ENCODE results near the gene TLCD1.
"Not testable (repeated sequence)": the region's sequence is repeated elsewhere in the genome, so short reads cannot be mapped to it uniquely, and the experiment has no call there.

TLCD1 gene

DNA sequence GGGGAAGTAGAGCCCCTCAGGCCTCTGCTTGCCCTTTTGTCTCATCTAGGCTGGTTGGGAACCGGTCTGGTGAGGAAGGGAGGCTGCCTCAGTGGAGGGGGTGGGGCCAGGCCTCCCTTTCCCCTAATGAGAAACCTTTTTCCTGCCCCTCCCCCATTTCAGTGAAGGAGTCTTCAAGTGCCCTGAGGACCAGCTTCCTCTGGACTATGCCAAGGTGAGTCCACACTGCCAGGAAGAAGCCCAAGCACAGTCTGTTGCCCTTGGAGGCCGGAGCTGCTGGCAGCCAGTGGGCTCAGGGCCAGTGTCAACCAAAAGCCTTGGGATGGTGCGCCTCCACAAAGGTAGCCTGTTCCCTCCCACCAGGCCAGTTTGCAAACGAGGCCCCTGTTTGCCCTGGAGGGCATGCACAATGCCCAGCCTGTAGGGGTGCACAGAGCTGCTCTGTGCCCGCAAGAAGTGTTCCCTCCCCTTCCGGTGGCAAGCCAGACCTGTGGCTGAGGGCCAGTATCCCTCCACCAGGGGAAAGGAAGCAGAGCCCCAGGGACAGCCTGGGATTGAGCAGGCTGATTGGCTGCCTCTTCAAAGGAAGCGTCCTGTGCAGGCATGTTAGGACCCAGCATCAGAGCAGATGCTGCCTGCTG is 21.1 kb upstream of the TLCD1 start:
- no peak for DNase-seq

DNA sequence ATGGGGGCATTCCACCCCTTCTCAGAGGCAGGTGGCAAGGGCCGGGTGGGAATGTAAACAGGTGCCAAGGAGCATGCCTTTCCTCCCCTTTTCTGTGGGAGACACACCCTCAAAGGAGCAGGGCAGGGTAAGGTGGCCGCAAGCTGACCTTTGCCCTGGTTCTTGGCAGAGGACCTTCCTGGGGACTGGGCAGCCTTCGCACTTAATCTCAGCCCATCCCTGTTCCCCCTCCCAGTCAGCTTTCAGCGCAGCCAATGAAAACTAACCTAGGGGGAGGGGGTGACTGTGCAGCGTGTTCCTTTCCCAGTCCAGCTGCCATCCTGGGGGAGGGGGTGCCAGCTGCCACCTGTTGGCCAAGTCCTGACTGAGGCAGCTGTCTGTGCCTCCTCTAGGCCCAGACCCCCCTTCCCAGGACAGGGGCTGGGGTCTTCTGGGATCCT is 20.6 kb upstream of the TLCD1 start:
- no peak for DNase-seq

- no peak for DNase-seq
These were observed 19.9 kb upstream of the TLCD1 start for GRCh38 chr17:28745786-28746411.

DNA sequence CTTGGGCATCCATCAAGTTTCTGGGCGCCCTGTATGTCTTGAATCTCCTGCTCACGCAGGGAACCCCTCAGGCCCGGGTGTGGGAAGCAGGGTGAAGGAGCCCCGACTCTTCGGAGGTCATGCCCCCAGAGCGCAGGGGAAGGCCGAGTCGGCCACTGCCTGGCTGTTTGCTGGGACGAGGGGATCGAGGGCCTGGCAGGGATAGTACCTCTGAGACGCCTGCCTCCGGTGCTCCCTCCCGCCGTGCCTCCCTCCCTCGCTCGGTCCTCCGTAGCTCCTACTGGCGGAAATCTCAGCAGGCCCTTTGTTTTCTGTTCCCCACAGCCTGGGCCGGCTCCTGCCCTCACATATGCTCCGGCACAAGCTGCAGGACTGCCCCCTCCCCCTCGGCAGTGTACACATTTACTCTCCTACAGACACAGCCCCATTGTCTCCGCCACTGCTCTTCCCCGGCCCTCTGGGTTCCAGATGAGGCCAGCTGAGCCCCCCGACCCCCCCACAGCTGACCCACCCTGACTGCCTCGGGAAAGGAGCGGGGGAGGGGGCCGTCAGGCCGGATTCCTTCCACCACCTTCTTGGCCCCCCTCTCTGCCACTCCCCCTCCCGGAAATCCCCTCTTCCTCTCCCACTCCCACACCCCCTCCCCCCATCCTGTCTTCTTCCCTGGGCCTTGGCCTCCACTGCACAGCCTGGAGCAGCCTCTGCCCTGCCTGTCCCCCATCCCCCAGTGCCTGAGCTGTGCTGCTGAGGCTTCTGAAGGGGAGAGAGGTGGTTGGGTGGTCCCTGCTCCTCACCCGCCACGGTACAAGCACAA is 19.1 kb upstream of the TLCD1 start:
- DNase-seq: peak in 3 of 4 experiments; percentile 25 to 49 (median 40)

GRCh38 chr17:28744104-28744971 is 18.3 kb upstream of the TLCD1 start:
- DNase-seq: peak; percentile 37 to 70 (median 58)

DNA sequence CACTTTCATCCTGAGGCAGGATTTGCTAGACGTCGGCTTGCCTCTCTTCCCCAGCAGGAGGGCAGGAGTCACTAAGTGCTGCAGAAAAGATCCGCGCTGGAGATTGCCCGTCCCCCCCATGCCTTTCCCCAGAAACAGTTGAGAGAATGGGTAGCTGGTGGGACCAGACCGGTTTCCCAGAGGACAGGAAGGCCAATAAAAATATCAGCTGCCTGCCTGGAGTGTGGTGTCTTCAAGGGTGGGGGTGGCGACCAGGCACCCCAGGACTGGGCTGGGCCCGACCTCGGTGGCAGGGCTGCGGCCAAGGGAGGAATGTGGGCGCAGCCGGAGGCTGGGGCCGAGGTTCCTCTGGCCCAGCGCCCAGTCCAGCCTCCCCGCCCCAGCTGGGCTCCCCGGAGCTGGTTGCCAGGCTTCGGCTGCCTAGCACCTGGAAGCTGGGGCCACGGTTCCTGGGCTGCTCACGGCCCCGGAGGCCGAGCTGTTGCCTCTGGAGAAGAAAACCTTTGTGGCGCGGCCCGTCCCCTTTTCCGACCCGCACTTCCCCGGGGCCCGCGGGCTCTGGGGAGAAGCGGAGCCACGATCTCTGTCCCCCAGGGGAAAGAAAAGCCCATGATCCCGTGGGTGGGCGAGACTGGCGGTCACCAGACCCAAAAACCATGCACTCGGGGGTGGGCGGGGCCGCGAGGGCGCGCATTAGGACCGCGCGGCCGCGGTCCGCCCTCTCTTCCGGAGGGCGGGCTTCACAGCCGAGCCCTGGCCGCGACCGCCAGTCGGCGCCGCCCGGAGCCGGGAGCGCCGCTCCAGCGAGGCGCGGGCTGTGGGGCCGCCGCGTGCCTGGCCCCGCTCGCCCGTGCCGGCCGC is 17.4 kb upstream of the TLCD1 start, which contains the start of gene TRAF4:
TRAF4 (plus strand) TSS at position 769 of the 861 bp plus-strand sequence. CDS start 102 bp downstream, outside the sequence.
- peak; percentile 93 to 97 (median 94) for DNase-seq

DNA sequence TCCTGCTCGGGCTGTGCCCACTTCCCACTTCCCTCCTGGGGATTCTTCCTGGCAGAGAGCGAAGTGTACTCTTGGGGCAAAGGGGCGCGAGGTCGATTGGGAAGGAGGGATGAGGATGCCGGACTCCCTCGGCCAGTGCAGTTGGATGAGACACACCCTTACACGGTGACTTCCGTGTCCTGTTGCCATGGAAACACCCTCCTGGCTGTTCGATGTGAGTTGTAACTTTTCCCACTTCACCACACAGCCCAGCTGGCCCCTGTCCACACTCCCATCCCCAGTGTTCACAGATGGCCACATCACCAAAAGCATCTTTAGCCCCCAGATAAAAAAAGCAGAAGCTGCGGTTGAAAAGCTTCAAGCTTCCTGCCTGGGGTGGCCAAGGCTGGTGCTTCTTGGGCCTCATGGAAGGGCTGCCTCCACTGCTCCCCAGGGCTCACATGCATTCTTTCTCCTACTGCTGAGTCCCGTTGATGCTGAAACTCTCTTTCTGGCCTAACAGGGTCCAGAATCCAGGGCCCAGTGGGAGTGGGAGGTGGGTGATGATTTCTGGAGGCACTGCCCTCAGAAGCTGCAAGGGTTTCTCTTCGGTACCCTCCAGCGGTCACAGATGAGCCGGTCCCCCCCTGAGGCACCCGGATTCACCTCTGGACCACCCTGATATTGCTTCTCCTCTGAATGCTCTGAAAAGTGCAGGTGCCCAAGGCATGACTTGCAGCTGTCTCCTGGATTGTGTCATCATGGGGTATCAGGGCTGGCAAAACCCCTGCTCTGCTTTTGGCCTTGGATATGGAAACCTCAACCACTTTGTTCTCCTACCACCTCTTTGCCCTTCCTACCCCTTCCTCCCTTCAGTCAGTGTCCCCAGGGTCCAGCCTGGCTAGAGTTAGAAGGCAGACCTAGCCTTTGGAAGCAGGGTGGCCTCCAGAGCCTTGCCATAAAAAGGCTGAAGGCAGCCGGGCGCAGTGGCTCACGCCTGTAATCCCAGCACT is 15.6 kb upstream of the TLCD1 start:
- DNase-seq: peak; percentile 74 to 83 (median 80)

DNA sequence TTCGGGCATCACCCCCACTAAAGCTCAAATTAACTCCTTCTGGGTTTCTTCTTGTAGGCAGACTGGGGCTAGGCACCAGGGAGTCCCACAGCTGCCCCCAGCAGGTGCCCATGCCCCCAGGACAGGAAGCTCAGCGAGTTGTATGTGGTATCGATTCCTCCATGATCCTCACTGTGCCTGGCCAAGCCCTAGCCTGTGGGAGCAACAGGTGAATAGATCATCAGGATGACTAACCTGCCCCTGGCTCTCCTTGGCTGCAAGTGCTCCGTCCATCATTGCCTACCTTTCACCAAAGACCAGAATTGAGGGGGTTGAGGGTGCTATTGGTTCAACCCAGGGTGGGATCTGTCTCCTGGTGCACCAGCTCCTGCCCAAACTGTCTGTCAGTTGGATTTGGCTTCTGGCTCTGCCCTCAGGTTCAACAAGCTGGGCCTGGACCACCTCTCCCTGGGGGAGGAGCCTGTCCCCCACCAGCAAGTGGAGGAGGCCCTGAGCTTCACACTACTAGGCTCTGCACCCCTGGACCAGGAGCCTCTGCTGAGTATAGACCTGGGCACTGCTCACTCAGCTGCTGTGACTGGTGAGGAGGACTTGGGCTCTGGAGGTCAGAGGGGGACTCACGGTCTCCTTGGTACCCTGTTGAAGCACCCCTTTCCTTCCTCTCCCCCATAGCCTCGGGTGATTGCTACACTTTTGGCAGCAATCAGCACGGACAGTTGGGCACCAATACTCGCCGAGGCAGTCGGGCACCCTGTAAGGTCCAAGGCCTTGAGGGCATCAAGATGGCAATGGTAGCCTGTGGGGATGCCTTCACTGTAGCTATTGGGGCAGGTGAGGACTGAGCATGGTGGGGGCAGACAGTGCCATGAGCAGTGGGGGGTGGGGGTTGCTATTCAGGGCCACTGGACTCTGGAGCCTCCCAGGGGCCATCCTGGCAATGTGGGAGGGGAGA is 14.6 kb upstream of the TLCD1 start:
- DNase-seq: no peak

GRCh38 chr17:28738680-28739384 is 12.8 kb upstream of the TLCD1 start:
- no peak for DNase-seq

DNA sequence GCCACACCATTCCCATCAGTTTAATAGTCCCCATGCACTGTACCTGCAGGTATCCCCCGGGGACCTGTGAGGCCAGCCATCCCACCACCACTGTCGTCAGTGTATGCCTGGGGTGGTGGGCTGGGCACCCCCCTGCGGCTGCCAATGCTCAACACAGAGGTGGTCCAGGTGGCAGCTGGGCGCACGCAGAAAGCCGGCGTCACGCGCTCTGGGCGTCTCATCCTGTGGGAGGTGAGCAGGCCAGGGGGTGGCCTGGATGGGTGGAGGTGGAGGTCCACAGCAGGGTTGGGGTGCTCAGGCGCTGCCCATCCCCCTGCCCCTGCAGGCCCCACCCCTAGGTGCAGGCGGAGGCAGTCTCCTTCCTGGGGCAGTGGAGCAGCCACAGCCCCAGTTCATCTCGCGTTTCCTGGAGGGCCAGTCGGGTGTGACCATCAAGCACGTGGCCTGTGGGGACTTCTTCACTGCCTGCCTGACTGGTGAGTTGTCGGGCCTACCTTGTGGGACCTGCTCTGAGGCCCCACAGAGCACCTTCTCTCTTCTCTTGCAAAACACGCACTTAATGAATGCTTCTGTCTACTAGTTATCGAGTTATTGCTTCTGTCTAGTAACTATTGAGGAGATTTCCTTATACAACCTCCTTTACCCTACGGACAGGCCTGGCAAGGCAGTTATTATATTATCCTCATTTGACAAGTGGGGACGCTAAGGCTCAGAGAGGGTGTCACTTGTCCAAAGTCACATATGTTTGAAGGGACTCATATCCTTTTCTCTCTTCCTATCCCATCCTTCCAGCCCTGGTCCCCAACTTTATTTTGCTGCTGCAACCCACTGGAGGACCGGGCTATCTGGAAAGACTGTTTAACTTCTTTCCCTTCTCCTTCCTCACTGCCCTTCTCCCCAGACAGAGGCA is 12.0 kb upstream of the TLCD1 start:
- DNase-seq: no peak

GRCh38 chr17:28737316-28737715 is 11.3 kb upstream of the TLCD1 start:
- DNase-seq: no peak

DNA sequence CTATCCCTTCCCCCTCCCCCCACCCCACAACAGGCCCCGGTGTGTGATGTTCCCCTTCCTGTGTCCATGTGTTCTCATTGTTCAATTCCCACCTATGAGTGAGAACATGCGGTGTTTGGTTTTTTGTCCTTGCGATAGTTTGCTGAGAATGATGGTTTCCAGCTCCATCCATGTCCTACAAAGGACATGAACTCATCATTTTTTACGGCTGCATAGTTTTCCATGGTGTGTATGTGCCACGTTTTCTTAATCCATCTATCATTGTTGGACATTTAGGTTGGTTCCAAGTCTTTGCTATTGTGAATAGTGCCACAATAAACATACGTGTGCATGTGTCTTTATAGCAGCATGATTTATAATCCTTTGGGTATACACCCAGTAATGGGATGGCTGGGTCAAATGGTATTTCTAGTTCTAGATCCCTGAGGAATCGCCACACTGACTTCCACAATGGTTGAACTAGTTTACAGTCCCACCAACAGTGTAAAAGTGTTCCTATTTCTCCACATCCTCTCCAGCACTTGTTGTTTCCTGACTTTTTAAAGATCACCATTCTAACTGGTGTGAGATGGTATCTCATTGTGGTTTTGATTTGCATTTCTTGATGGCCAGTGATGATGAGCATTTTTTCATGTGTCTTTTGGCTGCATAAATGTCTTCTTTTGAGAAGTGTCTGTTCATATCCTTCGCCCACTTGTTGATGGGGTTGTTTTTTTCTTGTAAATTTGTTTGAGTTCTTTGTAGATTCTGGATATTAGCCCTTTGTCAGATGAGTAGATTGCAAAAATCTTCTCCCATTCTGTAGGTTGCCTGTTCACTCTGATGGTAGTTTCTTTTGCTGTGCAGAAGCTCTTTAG is 10.1 kb upstream of the TLCD1 start:
- not testable (repeated sequence) for DNase-seq

DNA sequence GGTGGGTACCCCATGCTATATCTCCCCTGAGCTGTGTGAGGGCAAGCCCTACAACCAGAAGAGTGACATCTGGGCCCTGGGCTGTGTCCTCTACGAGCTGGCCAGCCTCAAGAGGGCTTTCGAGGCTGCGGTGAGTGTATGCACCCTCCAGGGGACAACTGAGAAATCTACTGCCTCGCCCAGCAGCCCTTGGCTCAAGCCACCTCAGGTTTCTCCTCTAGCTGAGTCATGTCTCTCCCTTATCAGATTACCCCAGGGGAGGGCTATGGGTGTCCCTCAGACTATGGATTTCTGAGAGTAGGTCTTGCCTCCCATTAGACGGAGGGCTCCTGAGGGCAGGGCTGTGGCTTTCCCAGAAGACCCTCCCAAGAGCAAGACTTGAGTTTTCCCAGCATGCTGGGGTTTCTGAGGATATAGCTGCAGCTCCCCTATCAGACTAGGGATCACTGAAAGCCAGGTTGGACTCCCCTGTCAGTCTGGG is 9.2 kb upstream of the TLCD1 start:
- DNase-seq: no peak

DNA sequence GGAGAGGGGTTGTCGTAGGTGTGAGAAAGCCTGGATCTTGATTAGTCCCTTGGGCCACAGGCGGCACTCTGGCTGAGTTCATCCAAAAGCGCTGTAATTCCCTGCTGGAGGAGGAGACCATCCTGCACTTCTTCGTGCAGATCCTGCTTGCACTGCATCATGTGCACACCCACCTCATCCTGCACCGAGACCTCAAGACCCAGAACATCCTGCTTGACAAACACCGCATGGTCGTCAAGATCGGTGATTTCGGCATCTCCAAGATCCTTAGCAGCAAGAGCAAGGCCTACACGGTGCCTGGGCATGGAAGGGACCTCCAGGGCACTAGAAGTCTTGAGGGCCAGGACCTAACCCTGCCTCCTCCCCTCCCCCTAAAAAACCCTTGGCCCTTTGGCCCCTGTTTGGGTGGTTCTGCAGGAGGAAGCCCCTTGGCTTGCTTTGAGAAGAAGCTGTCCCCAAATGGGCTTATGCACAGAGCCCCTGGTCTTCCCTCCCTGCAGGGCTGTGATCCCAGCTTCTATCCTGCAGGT is 8.7 kb upstream of the TLCD1 start:
- no peak for DNase-seq

- no peak for DNase-seq
These were observed 7.3 kb upstream of the TLCD1 start for GRCh38 chr17:28733346-28733745.

GRCh38 chr17:28729950-28730330 is 3.9 kb upstream of the TLCD1 start:
- DNase-seq: no peak
